Pulmonary artery endothelial cell (primary cell): Measurements from ENCODE around the gene CCDC152. TPM values are rescaled to one million over a fixed set of nuclear protein-coding genes. Genes with fewer than 3 reads are reported as not detected.
"Not testable (repeated sequence)": the region's sequence is repeated elsewhere in the genome, so short reads cannot be mapped to it uniquely, and the experiment has no call there.

ENCODE experiments used
- DNase-seq: peaks from one replicate; pipeline ENCODE4 v3.0.0-alpha.2; 2011; ENCODE audit warnings: low read depth, low spot score
- total RNA-seq: library from RNA; depleted of rRNA; stranded (reverse); fragments of >200 nt; gene quantifications from 2 replicates; pipeline ENCODE4 v1.2.3, GENCODE V29; 2014

CCDC152 gene, protein sequence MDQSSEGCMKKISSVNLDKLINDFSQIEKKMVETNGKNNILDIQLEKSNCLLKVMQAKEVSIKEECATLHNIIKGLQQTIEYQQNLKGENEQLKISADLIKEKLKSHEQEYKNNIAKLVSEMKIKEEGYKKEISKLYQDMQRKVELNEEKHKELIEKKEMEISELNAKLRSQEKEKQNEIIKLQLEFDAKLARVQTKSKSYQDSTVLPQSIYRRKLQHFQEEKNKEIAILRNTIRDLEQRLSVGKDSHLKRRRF
- 1.1 and 3.7 TPM in 2 replicates for total RNA-seq

DNA sequence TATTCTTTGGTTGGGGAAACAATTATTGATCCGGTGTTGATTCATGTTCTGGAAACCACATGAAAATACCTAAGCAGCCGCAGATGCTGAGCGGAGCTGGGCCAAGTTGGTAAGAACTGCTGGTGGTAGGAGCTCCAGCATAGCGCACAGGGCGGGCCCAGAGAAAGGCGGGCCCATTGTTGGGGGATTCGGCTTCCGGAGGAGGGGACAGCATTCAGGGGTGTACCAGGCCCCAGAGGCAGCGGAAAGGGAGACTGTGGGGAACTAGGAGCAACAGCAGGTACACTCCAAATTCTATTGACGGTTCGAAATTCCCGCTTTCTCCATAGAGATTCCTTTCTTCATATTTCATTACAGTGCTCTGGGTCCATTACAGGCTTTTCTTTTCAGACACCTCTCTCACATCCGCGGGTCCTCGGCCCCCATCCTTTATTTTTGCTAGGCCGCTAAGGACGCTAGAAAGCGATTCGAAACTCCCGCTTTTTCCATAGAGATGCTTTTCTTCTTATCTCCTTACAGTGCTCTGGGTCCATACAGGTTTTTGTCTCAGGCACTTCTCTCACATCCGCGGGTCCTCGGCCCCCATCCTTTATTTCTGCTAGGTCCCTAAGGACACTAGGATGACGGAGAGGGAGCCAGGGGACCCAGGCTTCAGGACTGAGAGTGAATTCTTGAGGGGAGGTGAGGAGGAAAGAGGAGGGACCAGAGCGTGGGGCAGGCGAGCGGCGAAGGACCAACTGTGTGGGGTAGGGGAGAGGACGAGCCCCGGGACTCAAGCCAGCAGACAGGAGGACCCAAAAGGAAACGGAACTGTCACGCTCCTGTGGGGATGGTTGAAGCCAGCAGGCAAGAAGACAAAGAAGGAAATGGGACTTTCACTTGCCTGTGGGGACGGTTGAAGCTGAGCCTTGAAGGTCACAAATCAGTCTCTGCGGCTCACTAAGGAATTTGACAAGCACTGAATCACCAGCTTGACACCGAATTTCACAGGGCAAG lies at the start of gene CCDC152:
CCDC152 (plus strand) TSS at position 213 of the 996 bp plus-strand sequence. CDS start 2,304 bp downstream, outside the sequence.
- DNase-seq, result no peak

DNA sequence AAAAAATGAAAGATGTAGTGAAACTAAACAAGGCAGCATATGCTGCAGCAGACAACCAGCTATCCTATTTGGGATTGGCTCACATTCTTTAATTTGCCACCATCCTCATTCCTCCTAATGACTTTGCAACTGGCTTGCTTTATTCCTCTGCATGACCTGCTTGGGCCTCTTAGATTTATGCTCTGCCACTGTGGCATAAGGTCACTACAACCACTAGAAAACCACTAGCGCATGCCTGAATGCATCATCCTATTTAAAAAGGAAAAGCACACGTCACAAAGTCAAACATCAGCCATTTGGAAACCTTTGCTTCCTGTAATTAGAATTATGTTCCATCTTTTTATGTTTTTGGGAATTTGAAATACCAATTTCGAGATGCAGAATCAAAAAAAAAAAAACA lies 40.8 kb upstream of the CCDC152 start:
- DNase-seq, result no peak

DNA sequence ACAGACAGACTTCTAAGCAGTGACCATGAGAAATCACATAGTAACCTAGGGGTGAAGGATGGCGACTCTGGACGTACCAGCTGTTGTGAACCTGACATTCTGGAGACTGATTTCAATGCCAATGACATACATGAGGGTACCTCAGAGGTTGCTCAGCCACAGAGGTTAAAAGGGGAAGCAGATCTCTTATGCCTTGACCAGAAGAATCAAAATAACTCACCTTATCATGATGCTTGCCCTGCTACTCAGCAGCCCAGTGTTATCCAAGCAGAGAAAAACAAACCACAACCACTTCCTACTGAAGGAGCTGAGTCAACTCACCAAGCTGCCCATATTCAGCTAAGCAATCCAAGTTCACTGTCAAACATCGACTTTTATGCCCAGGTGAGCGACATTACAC lies 38.0 kb upstream of the CCDC152 start:
- DNase-seq, result no peak

DNA sequence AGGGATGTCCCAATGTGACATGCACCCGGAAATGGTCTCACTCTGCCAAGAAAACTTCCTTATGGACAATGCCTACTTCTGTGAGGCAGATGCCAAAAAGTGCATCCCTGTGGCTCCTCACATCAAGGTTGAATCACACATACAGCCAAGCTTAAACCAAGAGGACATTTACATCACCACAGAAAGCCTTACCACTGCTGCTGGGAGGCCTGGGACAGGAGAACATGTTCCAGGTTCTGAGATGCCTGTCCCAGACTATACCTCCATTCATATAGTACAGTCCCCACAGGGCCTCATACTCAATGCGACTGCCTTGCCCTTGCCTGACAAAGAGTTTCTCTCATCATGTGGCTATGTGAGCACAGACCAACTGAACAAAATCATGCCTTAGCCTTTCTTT lies 37.6 kb upstream of the CCDC152 start:
- DNase-seq, result no peak

DNA sequence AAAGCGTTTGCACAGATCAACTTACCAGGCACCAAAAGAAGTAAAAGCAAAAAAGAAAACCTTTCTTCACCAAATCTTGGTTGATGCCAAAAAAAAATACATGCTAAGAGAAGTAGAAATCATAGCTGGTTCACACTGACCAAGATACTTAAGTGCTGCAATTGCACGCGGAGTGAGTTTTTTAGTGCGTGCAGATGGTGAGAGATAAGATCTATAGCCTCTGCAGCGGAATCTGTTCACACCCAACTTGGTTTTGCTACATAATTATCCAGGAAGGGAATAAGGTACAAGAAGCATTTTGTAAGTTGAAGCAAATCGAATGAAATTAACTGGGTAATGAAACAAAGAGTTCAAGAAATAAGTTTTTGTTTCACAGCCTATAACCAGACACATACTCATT lies 36.4 kb upstream of the CCDC152 start:
- DNase-seq, result no peak

DNA sequence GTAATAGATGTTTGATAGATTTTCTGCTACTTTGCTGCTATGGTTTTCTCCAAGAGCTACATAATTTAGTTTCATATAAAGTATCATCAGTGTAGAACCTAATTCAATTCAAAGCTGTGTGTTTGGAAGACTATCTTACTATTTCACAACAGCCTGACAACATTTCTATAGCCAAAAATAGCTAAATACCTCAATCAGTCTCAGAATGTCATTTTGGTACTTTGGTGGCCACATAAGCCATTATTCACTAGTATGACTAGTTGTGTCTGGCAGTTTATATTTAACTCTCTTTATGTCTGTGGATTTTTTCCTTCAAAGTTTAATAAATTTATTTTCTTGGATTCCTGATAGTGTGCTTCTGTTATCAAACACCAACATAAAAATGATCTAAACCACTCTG lies 35.1 kb upstream of the CCDC152 start:
- DNase-seq, result no peak

DNA sequence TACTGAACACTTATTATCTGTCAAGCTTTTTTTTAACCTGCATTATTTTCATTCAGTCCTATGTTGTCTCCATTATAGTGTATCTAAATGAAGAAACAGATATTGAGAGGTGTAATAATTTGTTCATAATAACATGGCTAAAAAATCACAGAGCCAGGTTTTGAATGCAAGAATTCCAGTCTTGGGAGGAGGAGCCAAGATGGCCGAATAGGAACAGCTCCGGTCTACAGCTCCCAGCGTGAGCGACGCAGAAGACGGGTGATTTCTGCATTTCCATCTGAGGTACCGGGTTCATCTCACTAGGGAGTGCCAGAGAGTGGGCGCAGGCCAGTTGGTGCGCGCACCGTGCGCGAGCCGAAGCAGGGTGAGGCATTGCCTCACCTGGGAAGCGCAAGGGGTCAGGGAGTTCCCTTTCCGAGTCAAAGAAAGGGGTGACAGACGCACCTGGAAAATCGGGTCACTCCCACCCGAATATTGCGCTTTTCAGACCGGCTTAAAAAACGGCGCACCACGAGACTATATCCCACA lies 22.0 kb upstream of the CCDC152 start:
- not testable (repeated sequence) for DNase-seq

DNA sequence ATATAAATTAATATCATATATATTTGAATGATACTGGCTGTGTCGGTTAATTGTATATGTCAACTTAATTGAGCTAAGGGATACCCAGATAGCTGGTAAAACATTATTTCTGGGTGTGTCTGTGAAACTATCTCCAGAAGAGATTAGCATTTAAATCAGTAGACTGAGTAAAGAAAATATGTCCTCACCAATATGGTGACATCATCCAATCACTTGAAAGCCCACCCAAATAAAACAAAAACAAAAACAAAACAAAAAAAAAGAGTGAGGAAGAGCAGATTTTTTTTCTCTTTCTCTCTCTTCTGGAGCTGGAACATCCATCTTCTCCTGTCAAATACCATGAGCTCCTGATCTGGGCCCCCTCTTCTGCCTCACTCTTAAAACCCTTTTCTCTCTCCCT lies 15.7 kb upstream of the CCDC152 start:
- no peak for DNase-seq

DNA sequence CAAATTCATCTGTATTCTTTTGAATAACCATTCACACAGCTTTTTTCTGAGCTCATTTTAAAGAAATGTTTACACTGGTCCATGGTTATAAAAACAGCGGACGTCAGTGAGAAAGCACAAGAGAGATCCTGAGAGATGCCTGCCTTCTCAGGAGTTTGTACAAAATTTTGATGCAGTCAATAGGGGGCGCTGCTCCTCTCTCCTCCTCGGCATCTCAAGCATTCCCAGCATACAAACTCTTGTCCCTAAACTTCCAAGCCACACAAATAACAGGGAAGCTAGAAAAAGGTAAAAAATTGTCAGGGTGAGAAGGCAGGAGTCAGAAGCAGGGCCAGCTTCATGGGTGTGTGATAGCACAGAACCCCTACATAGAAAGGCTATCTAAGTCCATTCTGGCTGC lies 11.2 kb upstream of the CCDC152 start:
- DNase-seq, result no peak

DNA sequence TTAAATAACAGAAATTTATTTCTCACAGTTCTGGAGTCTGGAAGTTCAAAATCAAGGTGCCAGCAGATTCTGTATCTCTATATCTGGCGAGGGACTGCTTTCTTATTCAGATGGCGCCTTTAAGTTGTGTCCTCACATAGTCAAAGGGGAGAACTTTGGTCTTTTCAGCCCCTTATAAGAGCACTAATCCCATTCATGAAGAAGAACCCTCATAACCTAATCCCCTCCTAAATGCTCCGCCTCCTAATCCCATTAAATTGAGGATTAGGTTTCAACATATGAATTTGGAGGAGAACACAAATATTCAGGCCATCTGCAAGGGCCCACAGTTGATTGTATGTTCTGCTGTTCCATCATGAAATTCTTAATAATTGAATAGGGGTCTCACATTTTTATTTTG lies 10.8 kb upstream of the CCDC152 start:
- no peak for DNase-seq

DNA sequence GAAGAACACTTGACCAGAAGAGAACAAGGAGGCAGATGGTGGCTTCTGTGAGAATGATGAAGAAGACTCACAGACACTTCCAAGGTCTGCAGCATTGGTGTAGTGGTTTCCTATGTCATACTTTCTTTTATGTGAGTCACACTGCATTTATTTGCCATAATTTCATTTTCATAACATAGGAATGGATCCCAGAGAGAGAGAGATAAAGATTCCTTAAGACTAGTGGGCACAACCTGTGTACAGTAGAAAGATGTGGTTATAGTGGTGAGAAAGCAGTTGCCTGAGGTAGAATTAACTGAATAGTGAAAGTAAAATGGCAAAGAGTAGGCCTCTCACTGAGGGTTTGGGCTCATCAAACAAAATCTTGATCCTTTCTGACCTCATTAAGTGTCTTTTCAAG lies 7.6 kb upstream of the CCDC152 start:
- DNase-seq, result no peak

DNA sequence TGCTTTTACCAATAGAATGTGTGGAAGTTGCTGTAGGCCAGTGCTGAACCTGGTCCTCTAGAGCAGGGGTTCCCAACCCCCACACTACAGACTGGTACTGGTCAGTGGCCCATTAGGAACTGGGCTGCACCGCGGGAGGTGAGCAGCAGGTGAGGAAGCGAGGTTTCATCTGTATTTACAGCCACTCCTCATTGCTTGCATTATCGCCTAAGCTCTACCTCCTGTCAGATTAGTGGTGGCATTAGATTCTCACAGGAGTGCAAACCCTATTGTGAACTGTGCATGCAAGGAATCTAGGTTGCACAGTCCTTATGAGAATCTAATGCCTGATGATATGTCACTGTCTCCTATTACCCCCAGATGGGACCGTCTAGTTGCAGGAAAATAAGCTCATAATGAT lies 6.1 kb upstream of the CCDC152 start:
- DNase-seq, result no peak

DNA sequence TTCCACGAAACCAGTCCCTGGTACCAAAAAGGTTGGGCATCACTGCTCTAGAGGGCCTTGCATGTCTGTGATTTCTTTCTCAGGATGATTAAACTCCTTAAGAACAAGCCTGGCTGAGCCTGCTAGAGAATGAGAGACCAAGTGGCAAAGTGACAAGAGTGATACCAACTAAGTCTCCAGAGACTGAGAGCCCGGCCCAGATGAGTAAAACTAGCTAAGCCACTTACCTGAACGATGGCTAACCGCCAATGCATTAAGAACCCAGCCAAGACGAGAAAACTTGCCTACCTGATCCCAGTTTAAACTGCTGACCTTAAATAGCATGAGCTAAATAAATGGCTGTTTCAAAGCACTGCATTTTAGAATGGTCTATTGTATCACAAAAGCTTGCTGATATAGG lies 5.6 kb upstream of the CCDC152 start:
- no peak for DNase-seq

DNA sequence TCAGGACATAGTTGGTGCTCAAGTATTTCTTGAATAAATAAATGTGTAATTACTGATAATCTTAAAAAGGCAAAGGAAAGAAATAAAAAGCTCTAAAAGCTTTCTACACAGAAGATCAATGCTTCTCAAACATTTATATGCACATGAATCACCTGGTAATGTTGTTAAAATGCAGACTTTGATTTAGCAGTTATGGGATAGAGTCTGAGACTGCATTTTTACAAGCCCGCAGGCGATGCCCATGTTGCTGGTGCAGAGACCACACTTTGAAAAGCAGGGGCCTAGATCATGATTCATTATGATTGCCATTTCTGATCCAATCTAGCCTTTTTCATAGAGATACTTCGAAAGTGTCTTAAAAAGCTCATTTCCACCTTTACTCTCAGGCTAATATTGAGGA lies 3.5 kb upstream of the CCDC152 start:
- DNase-seq, result no peak

DNA sequence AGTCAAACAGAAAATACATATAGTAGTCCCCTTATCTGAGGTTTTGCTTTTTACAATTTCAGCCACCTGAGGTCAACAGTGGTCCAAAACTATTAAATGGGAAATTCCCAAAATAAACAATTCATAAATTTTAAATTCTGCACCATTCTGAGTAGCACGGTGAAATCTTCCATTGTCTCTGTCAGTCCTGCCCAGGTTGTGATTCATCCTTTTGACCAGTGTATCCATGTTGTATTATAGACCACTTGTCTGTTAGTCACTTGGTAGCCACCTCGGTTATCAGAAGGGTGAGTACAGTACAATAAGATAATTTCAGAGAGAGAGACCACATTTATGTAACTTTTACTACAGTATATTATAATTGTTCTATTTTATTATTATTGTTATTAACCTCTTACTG lies 2.8 kb downstream of the CCDC152 start:
- DNase-seq, result no peak

DNA sequence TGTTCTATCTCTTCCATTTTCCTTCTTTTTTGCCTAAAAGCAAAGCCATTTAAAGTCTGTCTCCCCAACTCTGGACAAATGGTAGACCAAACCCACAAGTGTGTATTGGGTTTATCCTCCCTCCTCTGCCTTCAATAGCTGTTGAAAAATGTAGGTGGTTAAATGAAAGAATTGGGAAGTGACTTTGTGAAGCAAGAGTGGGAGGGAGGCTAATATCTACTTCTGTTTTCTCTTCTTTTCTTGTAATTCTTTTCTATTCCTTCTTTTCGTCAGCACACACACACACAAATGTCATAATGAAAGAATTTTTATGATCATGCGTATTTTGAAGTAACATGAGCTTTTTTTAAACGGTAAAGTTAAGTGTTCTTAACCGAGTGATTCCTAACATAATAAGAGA lies 3.8 kb downstream of the CCDC152 start:
- DNase-seq, result no peak

DNA sequence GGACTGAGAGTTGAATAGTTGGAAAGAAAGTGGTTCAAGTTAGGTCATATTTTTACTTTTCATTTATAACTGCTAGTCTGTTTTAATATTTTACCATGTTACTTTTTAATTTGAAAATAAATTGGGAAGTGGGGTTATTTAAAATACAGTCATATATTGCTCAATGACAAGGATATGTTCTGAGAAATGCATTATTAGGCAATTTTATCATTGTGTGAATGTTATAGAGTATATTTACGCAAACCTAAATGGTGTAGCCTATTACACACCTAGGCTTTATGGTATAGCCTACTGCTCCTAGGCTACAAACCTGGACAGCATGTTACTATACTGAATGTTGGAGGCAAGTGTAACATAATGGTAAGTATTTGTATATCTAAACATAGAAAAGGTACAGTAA lies 5.2 kb downstream of the CCDC152 start:
- no peak for DNase-seq

DNA sequence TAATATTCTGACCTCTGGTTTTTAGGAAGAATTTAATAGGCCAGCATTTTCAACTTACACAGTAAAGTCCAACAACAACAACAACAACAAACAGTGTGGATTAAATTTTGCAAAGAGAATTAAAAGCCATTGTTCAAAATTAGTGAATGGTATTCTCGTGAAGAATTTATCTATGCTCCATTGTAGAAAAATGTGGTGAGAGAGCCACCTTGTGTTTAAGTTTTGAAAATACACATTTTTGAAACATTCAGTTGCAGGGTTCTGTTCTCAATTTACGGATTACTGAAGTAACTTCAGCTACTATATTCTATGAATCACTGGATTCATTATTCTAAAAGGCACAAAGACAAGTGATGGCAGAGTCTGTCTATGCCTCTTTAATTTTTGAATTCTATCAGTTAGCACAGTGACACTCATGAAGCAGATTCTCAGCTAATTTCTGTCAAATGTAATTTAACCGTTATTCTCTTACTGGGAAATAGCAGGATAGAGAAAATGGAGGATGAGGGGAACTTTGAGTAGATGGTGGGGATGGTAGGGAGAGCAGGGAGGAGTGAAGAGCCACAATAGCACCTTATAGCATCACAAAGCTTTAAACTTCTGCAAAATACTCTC lies 11.0 kb downstream of the CCDC152 start:
- DNase-seq, result no peak

DNA sequence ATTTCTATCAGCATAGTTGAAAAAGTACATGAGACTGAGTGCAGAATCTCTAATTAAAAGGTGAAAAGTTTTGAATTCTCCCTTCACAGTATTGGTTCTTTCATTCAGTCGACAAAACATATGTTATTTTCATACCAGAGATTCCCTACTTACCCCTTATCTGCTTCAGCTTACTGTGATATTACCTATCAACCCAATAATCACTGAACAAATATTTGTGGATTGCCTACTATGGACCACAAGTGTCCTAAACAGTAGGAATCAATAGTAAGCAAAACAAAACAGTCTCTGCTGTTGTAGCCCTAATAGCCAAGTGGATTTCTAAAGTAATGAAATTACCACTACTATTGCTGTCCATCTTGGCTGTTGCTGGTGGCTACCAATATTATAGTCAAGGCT lies 11.5 kb downstream of the CCDC152 start:
- DNase-seq, result no peak

DNA sequence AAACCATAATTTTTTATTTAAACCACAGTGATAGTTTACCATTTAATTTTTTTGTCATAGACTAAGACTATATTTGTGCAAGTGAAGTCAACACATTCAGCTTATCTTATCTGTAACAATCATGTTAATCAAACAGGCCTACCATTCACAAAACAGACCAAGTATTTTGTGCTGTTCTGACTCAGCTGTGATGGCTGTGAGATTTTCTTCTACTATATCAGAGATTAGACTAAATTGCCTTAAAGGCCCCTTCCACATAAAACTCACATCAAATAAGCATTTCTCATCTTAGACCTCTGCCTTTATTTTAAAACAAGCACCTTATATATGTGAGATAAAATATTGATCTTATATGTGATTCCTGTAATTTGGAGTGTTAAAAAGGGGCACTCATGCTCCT lies 13.4 kb downstream of the CCDC152 start:
- DNase-seq, result no peak

DNA sequence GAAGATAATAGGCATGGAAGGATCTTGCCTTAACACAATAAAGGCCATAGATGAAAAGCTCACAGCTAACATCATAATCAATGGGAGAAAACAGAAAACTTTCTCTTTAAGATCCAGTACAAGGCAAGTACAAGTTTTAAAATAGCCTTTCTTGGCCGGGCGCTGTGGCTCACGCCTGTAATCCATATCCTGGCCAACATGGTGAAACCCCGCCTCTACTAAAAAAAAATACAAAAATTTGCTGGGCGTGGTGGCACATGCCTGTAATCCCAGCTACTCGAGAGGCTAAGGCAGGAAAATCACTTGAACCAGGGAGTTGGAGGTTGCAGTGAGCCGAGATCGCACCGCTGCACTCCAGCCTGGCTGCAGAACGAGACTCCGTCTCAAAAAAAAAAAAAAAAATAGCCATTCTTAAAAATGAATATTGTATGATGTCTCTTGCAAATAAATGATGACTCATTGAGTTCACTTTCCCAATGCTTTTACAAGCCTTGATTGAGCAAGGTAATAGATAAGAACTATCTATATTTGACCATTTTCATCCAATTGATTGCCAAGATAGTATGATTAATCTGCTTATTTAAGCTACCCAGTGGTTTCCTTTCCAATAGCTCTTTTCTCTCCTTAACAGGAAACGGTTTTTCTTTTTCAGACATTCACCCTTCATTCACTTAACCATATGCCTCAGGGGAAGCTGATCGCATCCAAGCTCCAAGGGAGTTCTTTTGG lies 15.8 kb downstream of the CCDC152 start:
- no peak for DNase-seq
